Measurements from ENCODE around the gene LCE5A. TPM values are rescaled to one million over a fixed set of nuclear protein-coding genes. Genes with fewer than 3 reads are reported as not detected.

LCE5A gene
- total RNA-seq, 1 experiment from 2014 or later: not detected

DNA sequence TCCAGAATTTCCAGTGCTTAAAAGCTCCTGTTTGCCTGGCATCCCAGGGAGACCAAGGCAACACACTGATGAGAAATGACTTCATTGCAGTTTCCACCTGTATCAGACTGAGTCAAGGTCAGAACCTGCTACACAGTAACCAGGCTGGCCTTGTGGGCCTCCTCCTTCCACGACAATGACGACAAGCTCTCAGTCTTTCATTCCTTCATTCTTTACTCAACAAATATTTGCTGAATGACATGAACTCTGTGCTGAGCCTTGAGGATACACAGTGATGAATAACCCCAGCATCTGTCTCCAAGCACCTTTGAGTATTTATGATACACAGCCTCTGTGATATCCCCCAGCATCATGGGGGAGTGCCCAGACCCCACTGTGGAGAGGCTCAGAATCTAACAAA is 8.9 kb upstream of the LCE5A start:
- no peaks in the 10 kb centered on the region for H3K79me2 ChIP-seq (ENCODE audit: insufficient read depth, low read length)
- H3K4me1 ChIP-seq (ENCODE audit: control insufficient read depth in 1 of 2, insufficient read depth in 2 of 2, low read length in 2 of 2): peaks cover 0 to 6% of the 10 kb centered on the region in 2 experiments; a peak in 1 of 4 replicates
- ChIA-PET RAD21 (ENCODE audit: low non-redundant PET in 1 of 2, low total read pairs in 2 of 2, uncharacterized antibody in 2 of 2, unreplicated experiment in 2 of 2) (no interaction called here), CTCF (no interaction called here), POLR2A (no interaction called here)
- no peaks in the 10 kb centered on the region for H3K36me3 ChIP-seq (ENCODE audit: control insufficient read depth in 1 of 2, insufficient read depth in 2 of 2, low read length in 2 of 2)
- H3K9ac ChIP-seq (ENCODE audit: low read length): no peak overlapping the region
- no peak for TF ChIP-seq EZH2 (IDR thresholded peaks at IDR 0.05)
- TF ChIP-seq YY1 (IDR thresholded peaks at IDR 0.05; ENCODE audit: extremely low read depth, insufficient replicate concordance, low read depth, low read length): no peak
- TF ChIP-seq, protein P1, sequence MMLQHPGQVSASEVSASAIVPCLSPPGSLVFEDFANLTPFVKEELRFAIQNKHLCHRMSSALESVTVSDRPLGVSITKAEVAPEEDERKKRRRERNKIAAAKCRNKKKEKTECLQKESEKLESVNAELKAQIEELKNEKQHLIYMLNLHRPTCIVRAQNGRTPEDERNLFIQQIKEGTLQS (IDR thresholded peaks at IDR 0.05): no peak
- TF ChIP-seq, protein P2, sequence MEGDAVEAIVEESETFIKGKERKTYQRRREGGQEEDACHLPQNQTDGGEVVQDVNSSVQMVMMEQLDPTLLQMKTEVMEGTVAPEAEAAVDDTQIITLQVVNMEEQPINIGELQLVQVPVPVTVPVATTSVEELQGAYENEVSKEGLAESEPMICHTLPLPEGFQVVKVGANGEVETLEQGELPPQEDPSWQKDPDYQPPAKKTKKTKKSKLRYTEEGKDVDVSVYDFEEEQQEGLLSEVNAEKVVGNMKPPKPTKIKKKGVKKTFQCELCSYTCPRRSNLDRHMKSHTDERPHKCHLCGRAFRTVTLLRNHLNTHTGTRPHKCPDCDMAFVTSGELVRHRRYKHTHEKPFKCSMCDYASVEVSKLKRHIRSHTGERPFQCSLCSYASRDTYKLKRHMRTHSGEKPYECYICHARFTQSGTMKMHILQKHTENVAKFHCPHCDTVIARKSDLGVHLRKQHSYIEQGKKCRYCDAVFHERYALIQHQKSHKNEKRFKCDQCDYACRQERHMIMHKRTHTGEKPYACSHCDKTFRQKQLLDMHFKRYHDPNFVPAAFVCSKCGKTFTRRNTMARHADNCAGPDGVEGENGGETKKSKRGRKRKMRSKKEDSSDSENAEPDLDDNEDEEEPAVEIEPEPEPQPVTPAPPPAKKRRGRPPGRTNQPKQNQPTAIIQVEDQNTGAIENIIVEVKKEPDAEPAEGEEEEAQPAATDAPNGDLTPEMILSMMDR (IDR thresholded peaks at IDR 0.05 in 2 of 3, conservative IDR thresholded peaks at IDR 0.05 in 1 of 3; ENCODE audit: borderline replicate concordance in 1 of 3, insufficient read depth in 1 of 3, low read depth in 2 of 3, low read length in 2 of 3): no peak
- no peak for TF ChIP-seq ELF1 (IDR thresholded peaks at IDR 0.05; ENCODE audit: borderline replicate concordance, low read depth)
- no peak for TF ChIP-seq ZFX (IDR thresholded peaks at IDR 0.05)
- no peak for TF ChIP-seq RAD21 (IDR thresholded peaks at IDR 0.05; ENCODE audit: low read depth)
- no peak for TF ChIP-seq CBX3 (IDR thresholded peaks at IDR 0.05; ENCODE audit: low read depth)
- TF ChIP-seq, protein P3, sequence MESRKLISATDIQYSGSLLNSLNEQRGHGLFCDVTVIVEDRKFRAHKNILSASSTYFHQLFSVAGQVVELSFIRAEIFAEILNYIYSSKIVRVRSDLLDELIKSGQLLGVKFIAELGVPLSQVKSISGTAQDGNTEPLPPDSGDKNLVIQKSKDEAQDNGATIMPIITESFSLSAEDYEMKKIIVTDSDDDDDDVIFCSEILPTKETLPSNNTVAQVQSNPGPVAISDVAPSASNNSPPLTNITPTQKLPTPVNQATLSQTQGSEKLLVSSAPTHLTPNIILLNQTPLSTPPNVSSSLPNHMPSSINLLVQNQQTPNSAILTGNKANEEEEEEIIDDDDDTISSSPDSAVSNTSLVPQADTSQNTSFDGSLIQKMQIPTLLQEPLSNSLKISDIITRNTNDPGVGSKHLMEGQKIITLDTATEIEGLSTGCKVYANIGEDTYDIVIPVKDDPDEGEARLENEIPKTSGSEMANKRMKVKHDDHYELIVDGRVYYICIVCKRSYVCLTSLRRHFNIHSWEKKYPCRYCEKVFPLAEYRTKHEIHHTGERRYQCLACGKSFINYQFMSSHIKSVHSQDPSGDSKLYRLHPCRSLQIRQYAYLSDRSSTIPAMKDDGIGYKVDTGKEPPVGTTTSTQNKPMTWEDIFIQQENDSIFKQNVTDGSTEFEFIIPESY (IDR thresholded peaks at IDR 0.05; ENCODE audit: extremely low read depth, insufficient replicate concordance, low read length): no peak
- TF ChIP-seq CEBPB (IDR thresholded peaks at IDR 0.05; ENCODE audit: low read depth): no peak
- TF ChIP-seq SP1 (IDR thresholded peaks at IDR 0.05; ENCODE audit: low read depth): no peak
- no peak overlapping the region for H3K27ac ChIP-seq (ENCODE audit: low read depth, low read length)
- intact Hi-C loops (cut with micrococcal nuclease): no loop called here
- no peak overlapping the region for H3K4me2 ChIP-seq (ENCODE audit: low read length)
- H3K27me3 ChIP-seq (ENCODE audit: insufficient read depth, low read length): no peaks in the 10 kb centered on the region
- no TSS peak for BruUV-seq (replicated peaks)
- H2AFZ ChIP-seq (ENCODE audit: low read depth, low read length, poor library complexity, severe bottlenecking): no peak overlapping the region
- ATAC-seq (no peak), DNase-seq (ENCODE audit: low read depth, low spot score) (no peak)
- H3K4me3 ChIP-seq (replicated peaks in 1 of 2; ENCODE audit: low read depth in 1 of 2, low read length in 2 of 2): no peak overlapping the region
- H3K9me3 ChIP-seq (ENCODE audit: control insufficient read depth in 1 of 2, insufficient read depth in 1 of 2, low read depth in 1 of 2, low read length in 2 of 2): no peaks in the 10 kb centered on the region
- H3K9me2 ChIP-seq (ENCODE audit: insufficient read depth): no peaks in the 10 kb centered on the region
- H4K20me1 ChIP-seq (ENCODE audit: insufficient read depth): no peaks in the 10 kb centered on the region
